Gastrocnemius medialis (tissue), 4 donors: ENCODE measurements around the gene WNT7B.

Source experiments
- CTCF ChIP-seq, 5 experiments: fragments of 450-650 bp in 3 of 5; fragments of 200-600 bp in 2 of 5; sonication (generic) in 2 of 5; IDR thresholded peaks in 4 of 5; conservative IDR thresholded peaks in 1 of 5; 1 replicate in 4 of 5; 2 replicates in 1 of 5; pipeline ENCODE4 v1.5.1; 2016 to 2019; ENCODE audit warnings: antibody characterized with exemption in 5 of 5, mild to moderate bottlenecking in 3 of 5, moderate library complexity in 3 of 5
- POLR2A ChIP-seq, 2 donors: fragments of 450-650 bp; IDR thresholded peaks; one replicate each; pipeline ENCODE4 v1.6.1; 2017; ENCODE audit warnings: antibody characterized with exemption in 2 of 2, mild to moderate bottlenecking in 2 of 2, moderate library complexity in 2 of 2

GRCh38 chr22:45993841-45994240, 16.9 kb upstream of the WNT7B start:
- TF ChIP-seq POLR2A (IDR thresholded peaks at IDR 0.05), result no peak
- no peak for TF ChIP-seq CTCF (IDR thresholded peaks at IDR 0.05 in 4 of 5, conservative IDR thresholded peaks at IDR 0.05 in 1 of 5)
